Ovary (tissue), 3 donors: ENCODE data around the gene MYOZ2.
"Not testable (repeated sequence)": the region's sequence is repeated elsewhere in the genome, so short reads cannot be mapped to it uniquely, and the experiment has no call there.

Experiments used
- CTCF ChIP-seq, 3 donors: fragments of 450-650 bp in 2 of 3; fragments of 200-600 bp in 1 of 3; IDR thresholded peaks; one replicate each; pipeline versions ENCODE4 v1.5.1 to v1.8.0; 2016 to 2022; ENCODE audit warnings: antibody characterized with exemption in 3 of 3, mild to moderate bottlenecking in 1 of 3
- POLR2A ChIP-seq: fragments of 450-650 bp; IDR thresholded peaks from one replicate; pipeline ENCODE4 v1.6.1; 2017; ENCODE audit warnings: antibody characterized with exemption, mild to moderate bottlenecking, moderate library complexity
- donor health status: DM: no; HTN: no; CAD: no.

GRCh38 chr4:119143341-119143740 is 7.7 kb downstream of the MYOZ2 start:
- TF ChIP-seq CTCF (IDR thresholded peaks at IDR 0.05); POLR2A: not testable (repeated sequence)
